CD14-positive monocyte (primary cell): ENCODE results near the gene ADGB. TPM values are rescaled to one million over a fixed set of nuclear protein-coding genes. Genes with fewer than 3 reads are reported as not detected.

Experiments
- DNase-seq, 3 donors: peaks; one replicate each; pipeline ENCODE4 v3.0.0-alpha.2; 2011 to 2022
- H2AFZ ChIP-seq: 2 replicates; pipeline ENCODE4 v1.6.0; 2012; ENCODE audit warnings: mild to moderate bottlenecking, low read depth, low read length, inconsistent platforms; ENCODE audit not compliant: insufficient read depth, poor library complexity, severe bottlenecking
- H3K27ac ChIP-seq, 2 donors: 1 replicate in 1 of 2; 2 replicates in 1 of 2; pipeline ENCODE4 v1.5.1; 2012 to 2013; ENCODE audit warnings: low read length in 2 of 2, control low read depth in 1 of 2, inconsistent platforms in 1 of 2, low read depth in 1 of 2, mild to moderate bottlenecking in 1 of 2
- H3K27me3 ChIP-seq, 2 donors: one replicate each; pipeline versions ENCODE4 v1.6.0 to v1.6.1; 2011 to 2013; ENCODE audit warnings: low read length in 2 of 2; ENCODE audit not compliant: control insufficient read depth in 2 of 2, insufficient read depth in 2 of 2
- H3K36me3 ChIP-seq, 2 donors: replicated peaks in 1 of 2; 1 replicate in 1 of 2; 2 replicates in 1 of 2; pipeline versions ENCODE4 v1.5.1 to v1.6.1; 2012 to 2013; ENCODE audit warnings: low read length in 2 of 2, control low read depth in 1 of 2, inconsistent platforms in 1 of 2, mild to moderate bottlenecking in 1 of 2; ENCODE audit not compliant: insufficient read depth in 2 of 2, control insufficient read depth in 1 of 2
- H3K4me1 ChIP-seq, 2 donors: 1 replicate in 1 of 2; 2 replicates in 1 of 2; pipeline versions ENCODE4 v1.5.1 to v1.6.1; 2012 to 2013; ENCODE audit warnings: low read length in 2 of 2, control low read depth in 1 of 2, inconsistent platforms in 1 of 2, mild to moderate bottlenecking in 1 of 2, moderate library complexity in 1 of 2; ENCODE audit not compliant: insufficient read depth in 2 of 2, control insufficient read depth in 1 of 2
- H3K4me2 ChIP-seq: replicated peaks from 2 replicates; pipeline ENCODE3; 2012; ENCODE audit warnings: low read length, moderate library complexity, mild to moderate bottlenecking; ENCODE audit not compliant: poor library complexity, severe bottlenecking; ENCODE audit errors: extremely low read depth
- H3K4me3 ChIP-seq, 3 experiments: fragments of 200-600 bp in 1 of 3; sonication (generic) in 1 of 3; replicated peaks in 1 of 3; 1 replicate in 2 of 3; 2 replicates in 1 of 3; pipeline ENCODE4 v1.5.1; 2011 to 2013; ENCODE audit warnings: low read length in 3 of 3, mild to moderate bottlenecking in 3 of 3, control low read depth in 2 of 3, low read depth in 2 of 3, inconsistent platforms in 1 of 3, moderate library complexity in 1 of 3
- H3K79me2 ChIP-seq: 2 replicates; pipeline ENCODE4 v1.6.0; 2012; ENCODE audit warnings: mild to moderate bottlenecking, control low read depth, inconsistent platforms, low read length, moderate library complexity; ENCODE audit not compliant: insufficient read depth
- H3K9ac ChIP-seq: 2 replicates; pipeline ENCODE4 v1.6.0; 2017; ENCODE audit warnings: low read length, mild to moderate bottlenecking; ENCODE audit not compliant: insufficient read depth, poor library complexity, severe bottlenecking
- H3K9me3 ChIP-seq, 2 donors: replicated peaks in 1 of 2; 1 replicate in 1 of 2; 2 replicates in 1 of 2; pipeline versions ENCODE4 v1.5.1 to v1.6.1; 2012 to 2013; ENCODE audit warnings: low read length in 2 of 2, control low read depth in 1 of 2; ENCODE audit not compliant: control insufficient read depth in 1 of 2, insufficient read depth in 1 of 2
- H4K20me1 ChIP-seq: 2 replicates; pipeline ENCODE4 v1.6.0; 2012; ENCODE audit warnings: mild to moderate bottlenecking, low read length, control low read depth, moderate library complexity; ENCODE audit not compliant: insufficient read depth
- H3K27ac Mint-ChIP-seq, 7 donors: one replicate each; pipeline ENCODE4 v1.8.0; 2020; ENCODE audit warnings: mild to moderate bottlenecking in 7 of 7, mixed read lengths in 7 of 7, moderate library complexity in 6 of 7, inconsistent platforms in 2 of 7
- H3K27me3 Mint-ChIP-seq, 3 donors: one replicate each; pipeline ENCODE4 v1.8.0; 2021 to 2022; ENCODE audit warnings: low read depth in 3 of 3, mild to moderate bottlenecking in 3 of 3, mixed read lengths in 3 of 3, moderate library complexity in 3 of 3, inconsistent platforms in 1 of 3
- H3K36me3 Mint-ChIP-seq, 2 donors: one replicate each; pipeline ENCODE4 v1.8.0; 2020; ENCODE audit warnings: mixed read lengths in 2 of 2, inconsistent platforms in 1 of 2, mild to moderate bottlenecking in 1 of 2
- H3K4me1 Mint-ChIP-seq: one replicate; pipeline ENCODE4 v1.8.0; 2020; ENCODE audit warnings: mild to moderate bottlenecking, mixed read lengths
- H3K4me3 Mint-ChIP-seq, 2 donors: one replicate each; pipeline ENCODE4 v1.8.0; 2020; ENCODE audit warnings: mild to moderate bottlenecking in 2 of 2, mixed read lengths in 2 of 2, moderate library complexity in 1 of 2
- H3K9me3 Mint-ChIP-seq, 7 donors: one replicate each; pipeline ENCODE4 v1.8.0; 2020 to 2022; ENCODE audit warnings: mixed read lengths in 7 of 7, mild to moderate bottlenecking in 6 of 7, moderate library complexity in 6 of 7, inconsistent platforms in 2 of 7
- CTCF ChIP-seq: fragments of 200-600 bp; IDR thresholded peaks from one replicate; pipeline ENCODE4 v1.8.0; 2022; ENCODE audit warnings: antibody characterized with exemption, mild to moderate bottlenecking
- WGBS: methylation state at CpG from one replicate; pipeline ENCODE4 v1.1.5; 2013; ENCODE audit warnings: missing lambda C conversion rate; ENCODE audit not compliant: insufficient coverage; 5-methylcytosine and 5-hydroxymethylcytosine counted together
- intact Hi-C, 2 donors: fragments of 100-400 bp; cut with micrococcal nuclease; formaldehyde crosslinking; loops; one replicate each; pipeline versions ENCODE4 v1.15.0 to v1.15.1; 2023
- polyA plus RNA-seq, 3 donors: library from polyadenylated mRNA; depleted of rRNA in 1 of 3; unstranded in 2 of 3; stranded (reverse) in 1 of 3; fragments of 300-500 nt in 2 of 3; fragments of >200 nt in 1 of 3; fragmentation: Illumina TruSeq in 2 of 3; gene quantifications; 1 replicate in 2 of 3; 2 replicates in 1 of 3; pipeline ENCODE4 v1.2.3, GENCODE V29; 2012 to 2021

Gene ADGB
- polyA plus RNA-seq, 3 donors = 0.01 TPM; not detected in 2

GRCh38 chr6:146787876-146788508 lies 189.2 kb downstream of the ADGB start:
- no peaks in the 10 kb centered on the region for H3K4me1 ChIP-seq
- peaks cover 4% of the 10 kb centered on the region in 2 donors for H3K9me3 ChIP-seq
- H3K4me2 ChIP-seq = no peak overlapping the region
- no peaks in the 10 kb centered on the region for H3K27me3 Mint-ChIP-seq
- TF ChIP-seq CTCF = no peak
- H3K9me3 Mint-ChIP-seq = peaks cover 3 to 11% (median 5%) of the 10 kb centered on the region in 7 donors
- peaks cover 4% of the 10 kb centered on the region for H3K4me1 Mint-ChIP-seq
- no peak overlapping the region for H3K4me3 ChIP-seq
- intact Hi-C loops = no loop called here
- no peak for DNase-seq
- no peaks in the 10 kb centered on the region for H3K36me3 Mint-ChIP-seq
- H3K27me3 ChIP-seq = no peaks in the 10 kb centered on the region
- H2AFZ ChIP-seq = no peak overlapping the region
- no peak overlapping the region for H3K4me3 Mint-ChIP-seq
- H3K9ac ChIP-seq = no peak overlapping the region
- no peak overlapping the region for H3K27ac ChIP-seq
- no peak overlapping the region for H3K27ac Mint-ChIP-seq
- no peaks in the 10 kb centered on the region for H3K36me3 ChIP-seq
- no peaks in the 10 kb centered on the region for H3K79me2 ChIP-seq
- H4K20me1 ChIP-seq = no peaks in the 10 kb centered on the region
- 80% methylated on average over 4 of the region's 5 CpGs for WGBS

- H3K27me3 Mint-ChIP-seq = no peaks in the 10 kb centered on the region
- H3K9me3 Mint-ChIP-seq = peaks cover 7 to 19% (median 10%) of the 10 kb centered on the region in 7 donors
- H3K9ac ChIP-seq = no peak overlapping the region
- H2AFZ ChIP-seq = no peak overlapping the region
- no peaks in the 10 kb centered on the region for H3K79me2 ChIP-seq
- no peak for TF ChIP-seq CTCF
- no peaks in the 10 kb centered on the region for H3K27me3 ChIP-seq
- H3K36me3 Mint-ChIP-seq = no peaks in the 10 kb centered on the region
- intact Hi-C loops = no loop called here
- H4K20me1 ChIP-seq = no peaks in the 10 kb centered on the region
- no peak overlapping the region for H3K27ac ChIP-seq
- no peak overlapping the region for H3K4me3 ChIP-seq
- no peak overlapping the region for H3K4me2 ChIP-seq
- no peaks in the 10 kb centered on the region for H3K4me1 Mint-ChIP-seq
- DNase-seq = no peak
- no CpG with 5 or more reads among the region's 4 CpGs for WGBS
- H3K4me1 ChIP-seq = no peaks in the 10 kb centered on the region
- peaks cover 8 to 10% of the 10 kb centered on the region in 2 donors for H3K9me3 ChIP-seq
- no peak overlapping the region for H3K27ac Mint-ChIP-seq
- no peaks in the 10 kb centered on the region for H3K36me3 ChIP-seq
- H3K4me3 Mint-ChIP-seq = no peak overlapping the region
These were observed 191.9 kb downstream of the ADGB start for GRCh38 chr6:146790561-146791091.
